Activated T-cell treated with anti-CD3 and anti-CD28 coated beads, Interleukin-2, amount 50 U/mL, for 24 hours (primary cell): ENCODE results near the gene VWF.

Experiments
- DNase-seq: peaks from one replicate; pipeline ENCODE4 v3.0.0-alpha.2; 2020
- H3K27ac Mint-ChIP-seq: 2 replicates; pipeline ENCODE4 v1.8.0; 2020; ENCODE audit warnings: mild to moderate bottlenecking, mixed read lengths
- H3K27me3 Mint-ChIP-seq: 2 replicates; pipeline ENCODE4 v1.8.0; 2020; ENCODE audit warnings: mixed read lengths
- H3K36me3 Mint-ChIP-seq: 2 replicates; pipeline ENCODE4 v1.8.0; 2020; ENCODE audit warnings: low read depth, mixed read lengths
- H3K4me1 Mint-ChIP-seq: 2 replicates; pipeline ENCODE4 v1.8.0; 2020; ENCODE audit warnings: low read depth, mixed read lengths
- H3K4me3 Mint-ChIP-seq: 2 replicates; pipeline ENCODE4 v1.8.0; 2020; ENCODE audit warnings: mild to moderate bottlenecking, moderate library complexity, mixed read lengths
- H3K9me3 Mint-ChIP-seq: 2 replicates; pipeline ENCODE4 v1.8.0; 2020; ENCODE audit warnings: mixed read lengths

VWF gene

GRCh38 chr12:5921966-5922899 lies 202.2 kb downstream of the VWF start:
- DNase-seq: no peak
- Mint-ChIP-seq H3K9me3 (no peaks in the 10 kb centered on the region), H3K36me3 (no peaks in the 10 kb centered on the region), H3K4me3 (no peak overlapping the region), H3K27ac (no peak overlapping the region), H3K27me3 (peaks cover 29% of the 10 kb centered on the region), H3K4me1 (no peaks in the 10 kb centered on the region)

- no peak for DNase-seq
- Mint-ChIP-seq H3K4me3 (no peak overlapping the region), H3K36me3 (no peaks in the 10 kb centered on the region), H3K9me3 (no peaks in the 10 kb centered on the region), H3K27ac (no peak overlapping the region), H3K4me1 (no peaks in the 10 kb centered on the region), H3K27me3 (peaks cover 19% of the 10 kb centered on the region)
Observed at GRCh38 chr12:5921027-5921909, 203.2 kb downstream of the VWF start.

- H3K4me1 Mint-ChIP-seq: no peaks in the 10 kb centered on the region
- no peak overlapping the region for H3K4me3 Mint-ChIP-seq
- no peaks in the 10 kb centered on the region for H3K9me3 Mint-ChIP-seq
- peaks cover 10% of the 10 kb centered on the region for H3K27me3 Mint-ChIP-seq
- H3K27ac Mint-ChIP-seq: no peak overlapping the region
- no peaks in the 10 kb centered on the region for H3K36me3 Mint-ChIP-seq
- DNase-seq: no peak
Observed at GRCh38 chr12:5916785-5917290, 207.6 kb downstream of the VWF start.

GRCh38 chr12:5915511-5915910 lies 209.0 kb downstream of the VWF start:
- no peak overlapping the region for H3K27ac Mint-ChIP-seq
- peaks cover 9% of the 10 kb centered on the region for H3K27me3 Mint-ChIP-seq
- DNase-seq: no peak
- no peaks in the 10 kb centered on the region for H3K4me1 Mint-ChIP-seq
- H3K4me3 Mint-ChIP-seq: no peak overlapping the region
- H3K36me3 Mint-ChIP-seq: no peaks in the 10 kb centered on the region
- no peaks in the 10 kb centered on the region for H3K9me3 Mint-ChIP-seq

- Mint-ChIP-seq H3K4me1 (no peaks in the 10 kb centered on the region), H3K36me3 (no peaks in the 10 kb centered on the region), H3K9me3 (no peaks in the 10 kb centered on the region), H3K27ac (no peak overlapping the region), H3K27me3 (peaks cover 7% of the 10 kb centered on the region), H3K4me3 (no peak overlapping the region)
- DNase-seq: no peak
Observed at GRCh38 chr12:5914387-5915149, 209.9 kb downstream of the VWF start.

- Mint-ChIP-seq H3K4me3 (no peak overlapping the region), H3K36me3 (no peaks in the 10 kb centered on the region), H3K27me3 (peaks cover 7% of the 10 kb centered on the region), H3K4me1 (no peaks in the 10 kb centered on the region), H3K27ac (no peak overlapping the region), H3K9me3 (no peaks in the 10 kb centered on the region)
- no peak for DNase-seq
Observed at GRCh38 chr12:5913387-5913786, 211.1 kb downstream of the VWF start.

GRCh38 chr12:5912437-5913334 lies 211.8 kb downstream of the VWF start:
- no peak for DNase-seq
- Mint-ChIP-seq H3K27me3 (peaks cover 11% of the 10 kb centered on the region), H3K9me3 (no peaks in the 10 kb centered on the region), H3K36me3 (no peaks in the 10 kb centered on the region), H3K4me1 (no peaks in the 10 kb centered on the region), H3K4me3 (no peak overlapping the region), H3K27ac (no peak overlapping the region)

- no peaks in the 10 kb centered on the region for H3K9me3 Mint-ChIP-seq
- H3K27ac Mint-ChIP-seq: no peak overlapping the region
- no peak overlapping the region for H3K4me3 Mint-ChIP-seq
- H3K4me1 Mint-ChIP-seq: no peaks in the 10 kb centered on the region
- H3K36me3 Mint-ChIP-seq: no peaks in the 10 kb centered on the region
- H3K27me3 Mint-ChIP-seq: peaks cover 11% of the 10 kb centered on the region
- no peak for DNase-seq
Observed at GRCh38 chr12:5912011-5912410, 212.5 kb downstream of the VWF start.

GRCh38 chr12:5910790-5911548 lies 213.5 kb downstream of the VWF start:
- Mint-ChIP-seq H3K36me3 (no peaks in the 10 kb centered on the region), H3K4me1 (no peaks in the 10 kb centered on the region), H3K9me3 (no peaks in the 10 kb centered on the region), H3K4me3 (no peak overlapping the region), H3K27ac (no peak overlapping the region), H3K27me3 (peaks cover 11% of the 10 kb centered on the region)
- no peak for DNase-seq

GRCh38 chr12:5909560-5909959 lies 214.9 kb downstream of the VWF start:
- Mint-ChIP-seq H3K27me3 (peaks cover 17% of the 10 kb centered on the region), H3K27ac (no peak overlapping the region), H3K4me3 (no peak overlapping the region), H3K36me3 (no peaks in the 10 kb centered on the region), H3K9me3 (no peaks in the 10 kb centered on the region), H3K4me1 (no peaks in the 10 kb centered on the region)
- DNase-seq: no peak

- H3K27ac Mint-ChIP-seq: no peak overlapping the region
- H3K4me3 Mint-ChIP-seq: no peak overlapping the region
- H3K27me3 Mint-ChIP-seq: peaks cover 24% of the 10 kb centered on the region
- no peaks in the 10 kb centered on the region for H3K36me3 Mint-ChIP-seq
- H3K4me1 Mint-ChIP-seq: no peaks in the 10 kb centered on the region
- no peak for DNase-seq
- no peaks in the 10 kb centered on the region for H3K9me3 Mint-ChIP-seq
Observed at GRCh38 chr12:5908251-5908650, 216.2 kb downstream of the VWF start.

GRCh38 chr12:5907807-5908206 lies 216.7 kb downstream of the VWF start:
- Mint-ChIP-seq H3K4me1 (no peaks in the 10 kb centered on the region), H3K36me3 (no peaks in the 10 kb centered on the region), H3K27ac (no peak overlapping the region), H3K4me3 (no peak overlapping the region), H3K27me3 (peaks cover 22% of the 10 kb centered on the region), H3K9me3 (no peaks in the 10 kb centered on the region)
- no peak for DNase-seq

GRCh38 chr12:5905757-5906156 lies 218.7 kb downstream of the VWF start:
- Mint-ChIP-seq H3K36me3 (no peaks in the 10 kb centered on the region), H3K27ac (no peak overlapping the region), H3K27me3 (peaks cover 26% of the 10 kb centered on the region), H3K4me3 (no peak overlapping the region), H3K4me1 (no peaks in the 10 kb centered on the region), H3K9me3 (no peaks in the 10 kb centered on the region)
- no peak for DNase-seq
